SW480 (cell line): ENCODE measurements around the gene TSPAN18.

ENCODE experiments used
- DNase-seq: peaks from one replicate; pipeline ENCODE4 v3.0.0-alpha.2; 2016; ENCODE audit warnings: low spot score

TSPAN18 gene

DNA sequence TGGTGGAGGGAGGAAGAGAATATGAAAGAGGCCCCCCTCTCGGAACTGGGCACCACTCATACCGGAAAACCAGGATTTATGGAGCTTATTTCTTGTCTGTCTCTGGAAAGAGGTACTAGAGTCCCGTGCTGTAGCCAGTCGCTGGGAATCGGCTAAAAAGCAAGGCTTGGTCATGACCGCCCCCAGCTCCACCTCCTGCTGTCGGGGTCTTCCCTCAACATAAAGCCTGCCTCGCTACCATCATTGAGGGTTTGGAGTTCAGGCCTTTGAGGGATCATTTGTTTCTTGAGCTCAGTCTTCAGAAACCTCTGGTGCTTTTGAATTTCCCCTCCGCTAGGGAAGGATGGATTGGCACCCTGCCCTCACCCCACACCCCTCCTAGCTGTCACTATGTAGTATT, 97.1 kb downstream of the TSPAN18 start:
- no peak for DNase-seq

DNA sequence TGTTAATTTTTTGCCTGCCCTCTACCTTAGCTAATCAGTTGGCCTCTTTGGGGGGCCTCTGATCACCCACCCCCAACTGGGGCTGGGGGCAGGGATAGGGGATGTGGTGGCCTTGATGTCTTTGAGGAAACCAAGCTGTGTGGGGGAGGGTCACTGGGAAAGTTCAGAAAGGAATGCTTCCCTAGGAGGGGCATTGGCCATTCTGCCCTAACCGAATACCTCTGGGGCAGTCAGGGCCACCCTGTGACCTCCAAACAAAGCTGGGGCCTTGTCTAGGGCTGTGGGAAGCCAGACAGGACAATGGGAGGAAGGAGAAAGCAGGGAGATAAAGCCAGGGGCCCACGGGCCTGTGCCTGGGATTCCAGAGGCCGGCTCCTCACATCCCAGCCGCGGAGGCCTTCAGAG, 97.5 kb downstream of the TSPAN18 start:
- no peak for DNase-seq

GRCh38 chr11:44825058-44825785, 98.5 kb downstream of the TSPAN18 start:
- no peak for DNase-seq

GRCh38 chr11:44826922-44827643, 100.3 kb downstream of the TSPAN18 start:
- DNase-seq, result no peak

- DNase-seq, result no peak
Measured at GRCh38 chr11:44828296-44828695, 101.5 kb downstream of the TSPAN18 start.

DNA sequence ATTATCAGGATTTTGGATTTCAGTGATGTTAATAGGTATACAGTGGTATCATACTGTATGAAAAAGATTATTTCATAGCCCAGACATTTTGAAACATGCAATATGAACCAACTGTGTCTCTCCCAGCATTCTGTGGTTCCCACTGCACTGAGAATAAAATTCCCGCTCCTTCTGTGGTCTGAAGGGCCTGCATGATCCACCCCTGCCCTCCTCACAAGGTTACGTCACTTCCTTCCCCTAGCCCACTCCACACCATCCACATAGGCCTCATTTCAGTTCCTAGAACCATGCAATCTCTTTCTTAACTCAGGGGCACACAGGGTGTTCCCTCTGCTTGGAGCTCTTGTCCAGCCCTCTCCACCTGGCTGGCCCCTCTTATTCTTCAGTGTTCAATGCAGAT, 103.1 kb downstream of the TSPAN18 start:
- DNase-seq, result no peak

DNA sequence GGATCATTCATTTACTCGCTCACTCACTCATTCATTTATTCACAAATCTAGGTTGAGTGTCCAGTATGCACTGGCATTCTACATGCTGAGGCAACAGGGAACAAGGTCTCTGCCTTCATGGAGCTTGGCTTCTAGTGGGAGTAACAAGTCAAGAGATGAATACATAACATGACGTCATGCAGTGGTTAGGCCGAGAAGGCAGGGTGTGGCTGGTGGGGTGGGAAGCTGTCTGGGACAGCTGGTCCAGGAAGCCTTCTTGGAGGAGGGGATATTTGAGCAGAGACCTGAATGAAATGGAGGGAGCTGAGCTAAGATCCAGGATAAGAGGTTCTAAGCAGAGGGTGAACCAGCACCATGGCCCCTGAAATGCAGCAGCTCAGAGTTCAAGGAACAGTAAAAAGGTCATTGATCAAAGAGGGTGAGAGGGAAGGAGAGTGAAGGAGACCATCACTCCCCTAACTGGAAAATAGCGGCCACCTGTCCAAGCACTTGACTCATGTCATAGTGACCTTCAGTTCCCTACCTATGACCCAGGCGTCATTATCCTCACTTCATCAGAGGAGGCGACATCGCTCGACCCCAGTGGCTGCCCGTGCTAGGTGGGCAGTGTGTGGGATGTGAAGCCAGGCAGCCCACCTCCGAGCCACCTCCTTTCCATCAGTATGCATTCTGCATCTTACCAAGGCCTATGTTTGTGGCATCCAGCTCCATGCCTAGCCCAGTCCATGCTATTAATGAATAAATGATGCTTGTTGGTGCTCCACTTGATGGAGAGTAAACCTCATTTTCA, 105.0 kb downstream of the TSPAN18 start:
- DNase-seq, result peak; percentile 18

DNA sequence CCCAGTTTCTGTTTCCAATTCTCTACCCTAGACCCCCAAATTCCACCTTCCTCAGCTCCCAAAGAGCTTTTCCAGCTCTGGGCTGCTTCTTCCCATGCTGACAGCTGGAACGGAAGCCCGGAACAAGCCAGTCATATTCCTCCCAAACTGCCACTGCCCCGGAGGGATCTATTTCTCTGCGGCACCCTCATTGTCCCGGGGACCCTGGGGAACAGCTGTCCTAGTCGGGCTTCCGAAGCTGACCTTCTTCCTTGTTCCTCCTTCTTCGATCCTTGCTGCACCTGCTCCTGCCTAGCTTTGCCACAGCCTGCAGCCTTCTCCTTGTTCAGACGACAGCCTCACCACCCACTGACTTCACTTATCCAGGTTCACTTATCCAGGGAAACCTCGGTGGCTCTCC, 105.7 kb downstream of the TSPAN18 start:
- no peak for DNase-seq

- DNase-seq, result no peak
Measured at GRCh38 chr11:44833221-44833876, 106.6 kb downstream of the TSPAN18 start.

DNA sequence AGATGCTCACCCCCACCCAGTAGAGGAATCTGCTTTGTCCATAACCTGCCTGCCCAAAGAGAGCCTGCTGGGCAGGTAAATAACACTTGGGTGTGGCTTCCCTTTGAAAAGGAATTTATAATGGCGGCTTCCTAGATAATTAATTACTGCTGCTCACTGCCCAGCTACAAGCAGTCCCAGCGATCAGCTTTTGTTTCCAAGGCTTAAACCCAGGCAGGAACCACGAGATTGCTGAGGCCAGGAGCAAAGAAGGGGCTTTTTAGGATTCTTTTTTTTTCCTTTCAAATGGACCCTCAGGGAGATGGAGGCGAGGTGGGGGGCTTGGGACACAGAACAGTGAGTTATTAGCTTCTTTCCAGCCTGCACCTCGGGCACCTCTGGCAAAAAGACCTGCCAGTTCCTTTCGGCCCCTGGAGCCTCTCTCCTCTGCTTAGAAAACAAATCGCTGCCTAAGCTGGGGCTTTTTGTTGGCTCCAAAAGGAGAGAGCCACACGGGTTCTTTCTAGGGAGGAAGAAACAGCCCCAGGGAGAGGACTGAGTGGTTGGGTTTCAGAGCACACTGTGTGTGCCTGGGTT, 107.2 kb downstream of the TSPAN18 start:
- DNase-seq, result peak; percentile 82

DNA sequence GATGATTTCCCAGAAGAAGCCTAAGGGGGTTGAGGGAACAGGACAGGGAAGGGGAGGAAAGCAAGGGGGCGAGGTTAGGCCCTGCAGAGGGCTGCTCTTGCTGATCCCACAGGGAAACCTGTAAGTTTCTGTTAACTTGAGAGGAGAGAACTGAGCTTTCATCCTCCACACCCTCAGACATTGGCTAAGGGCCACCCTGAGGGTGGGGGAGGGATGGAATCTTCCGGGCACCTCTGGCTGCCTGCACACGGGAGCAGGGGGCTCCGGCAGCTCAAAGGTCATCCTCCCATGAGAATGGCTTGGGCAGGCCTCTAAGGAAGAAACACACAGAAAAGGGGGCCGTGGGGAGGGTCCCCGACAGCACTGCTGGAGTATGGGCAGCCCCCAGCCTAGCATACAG, 108.1 kb downstream of the TSPAN18 start:
- DNase-seq, result no peak

- no peak for DNase-seq
Measured at GRCh38 chr11:44835296-44835695, 108.5 kb downstream of the TSPAN18 start.

- no peak for DNase-seq
Measured at GRCh38 chr11:44835938-44836337, 109.2 kb downstream of the TSPAN18 start.

DNA sequence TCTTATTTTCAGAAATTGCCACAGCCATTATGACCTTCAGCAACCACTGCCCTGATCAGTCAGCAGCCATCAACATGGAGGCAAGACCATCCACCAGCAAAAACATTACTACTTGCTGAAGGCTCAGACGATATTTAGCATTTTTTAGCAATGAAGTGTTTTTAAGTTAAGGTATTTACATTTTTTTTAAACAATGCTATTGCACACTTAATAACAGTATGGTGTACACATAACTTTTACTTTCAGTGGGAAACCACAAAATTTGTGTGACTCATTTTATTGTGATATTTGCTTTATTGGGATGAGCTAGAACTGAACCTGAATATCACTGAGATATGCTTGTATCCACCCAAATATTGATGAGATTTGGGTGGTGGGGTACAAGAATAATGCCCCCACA, 110.9 kb downstream of the TSPAN18 start:
- DNase-seq, result no peak

- no peak for DNase-seq
Measured at GRCh38 chr11:44839458-44840084, 112.8 kb downstream of the TSPAN18 start.

DNA sequence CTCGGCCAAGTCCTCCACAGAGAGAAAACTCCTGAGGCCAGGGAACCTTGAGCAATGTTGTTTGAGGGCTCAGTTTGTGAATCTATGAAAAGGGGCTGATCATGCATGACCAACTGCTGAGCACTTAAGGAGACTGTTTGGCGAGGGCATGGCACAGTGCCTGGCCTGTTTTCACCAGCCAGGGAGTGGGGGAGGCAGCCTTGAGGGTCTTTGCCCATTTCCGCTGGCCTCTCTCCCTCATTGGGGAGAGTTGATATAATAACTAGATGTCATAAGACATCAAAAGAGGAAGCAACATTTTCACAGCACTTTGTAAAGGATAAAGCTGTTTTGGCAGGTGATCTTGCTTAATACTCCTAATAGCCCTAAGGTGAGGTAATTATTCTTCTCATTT, 113.3 kb downstream of the TSPAN18 start:
- DNase-seq, result no peak

DNA sequence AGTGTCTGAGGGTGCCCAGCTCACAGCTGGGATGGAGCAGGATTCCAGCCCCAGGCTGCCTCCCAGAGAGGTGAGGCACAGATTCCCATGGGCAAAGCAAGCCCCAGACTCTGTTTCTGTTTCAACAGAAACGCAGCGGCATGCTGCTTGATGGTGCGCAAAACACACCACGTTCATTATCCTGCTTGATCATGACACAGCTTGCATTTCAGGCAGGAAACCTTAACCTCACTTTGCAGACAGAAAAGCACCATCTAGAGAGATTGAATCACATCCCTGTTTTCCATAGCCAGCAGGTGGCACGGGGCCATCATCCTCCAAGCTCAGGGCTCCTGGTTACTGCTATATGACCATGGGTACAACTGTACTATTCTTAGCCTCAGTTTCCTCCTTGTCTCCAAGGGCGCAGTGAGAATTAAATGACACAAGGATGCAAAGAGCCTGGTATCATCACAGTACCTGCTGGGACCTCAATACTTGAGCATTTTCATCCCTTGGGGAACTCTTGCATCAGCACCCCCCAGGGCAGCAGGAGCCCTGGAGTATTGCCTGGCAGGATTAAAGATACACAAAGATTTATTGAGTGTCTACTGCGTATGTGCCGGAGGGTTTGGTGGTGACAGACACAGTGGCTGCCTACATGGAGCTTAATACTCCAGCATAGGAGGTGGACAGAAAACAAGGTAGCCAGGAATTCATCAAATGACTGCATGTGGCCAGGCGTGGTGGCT, 113.9 kb downstream of the TSPAN18 start:
- DNase-seq, result no peak

GRCh38 chr11:44842220-44842619, 115.5 kb downstream of the TSPAN18 start:
- no peak for DNase-seq

- DNase-seq, result no peak
Measured at GRCh38 chr11:44846852-44847251, 120.1 kb downstream of the TSPAN18 start.

GRCh38 chr11:44847316-44847715, 120.6 kb downstream of the TSPAN18 start:
- no peak for DNase-seq
